H1 (cell line): ENCODE measurements around the gene KRT34.
"Not testable (repeated sequence)": the region's sequence is repeated elsewhere in the genome, so short reads cannot be mapped to it uniquely, and the experiment has no call there.

Experiments
- BCL11A ChIP-seq, 2 experiments: IDR thresholded peaks; one replicate each; pipeline ENCODE4 v1.6.1; 2011; ENCODE audit warnings: low read depth in 2 of 2, low read length in 2 of 2, mild to moderate bottlenecking in 2 of 2
- POLR2A ChIP-seq, 2 experiments: IDR thresholded peaks; 1 replicate in 1 of 2; 2 replicates in 1 of 2; pipeline ENCODE4 v1.6.1; 2011; ENCODE audit warnings: low read depth in 2 of 2, low read length in 2 of 2, mild to moderate bottlenecking in 2 of 2; ENCODE audit errors: control extremely low read depth in 1 of 2
- ZNF274 ChIP-seq: IDR thresholded peaks from 2 replicates; pipeline ENCODE4 v1.7.0; 2012; ENCODE audit warnings: low read length, borderline replicate concordance; ENCODE audit errors: extremely low read depth

DNA sequence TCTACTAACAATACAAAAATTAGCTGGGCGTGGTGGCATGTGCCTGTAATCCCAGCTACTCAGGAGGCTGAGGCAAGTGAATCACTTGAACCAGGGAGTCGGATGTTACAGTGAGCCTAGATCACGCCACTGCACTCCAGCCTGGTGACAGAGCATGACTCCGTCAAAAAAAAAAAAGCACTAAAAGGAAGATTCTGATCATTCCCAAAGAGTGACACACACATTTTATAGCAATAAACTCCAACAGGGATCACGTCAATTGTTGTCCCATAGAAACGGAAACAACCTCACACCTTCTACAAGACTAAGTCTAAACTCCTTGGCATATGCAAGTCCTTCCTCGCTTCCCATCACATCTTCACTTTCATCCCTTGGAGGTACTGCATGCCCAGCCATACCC is 2.0 kb downstream of the KRT34 start:
- TF ChIP-seq BCL11A (IDR thresholded peaks at IDR 0.05; ENCODE audit: low read depth in 2 of 2, low read length in 2 of 2); POLR2A (IDR thresholded peaks at IDR 0.05; ENCODE audit: control extremely low read depth in 1 of 2, low read depth in 2 of 2, low read length in 2 of 2); ZNF274: not testable (repeated sequence)
